ENCODE data around the gene IFNAR1.

DNA sequence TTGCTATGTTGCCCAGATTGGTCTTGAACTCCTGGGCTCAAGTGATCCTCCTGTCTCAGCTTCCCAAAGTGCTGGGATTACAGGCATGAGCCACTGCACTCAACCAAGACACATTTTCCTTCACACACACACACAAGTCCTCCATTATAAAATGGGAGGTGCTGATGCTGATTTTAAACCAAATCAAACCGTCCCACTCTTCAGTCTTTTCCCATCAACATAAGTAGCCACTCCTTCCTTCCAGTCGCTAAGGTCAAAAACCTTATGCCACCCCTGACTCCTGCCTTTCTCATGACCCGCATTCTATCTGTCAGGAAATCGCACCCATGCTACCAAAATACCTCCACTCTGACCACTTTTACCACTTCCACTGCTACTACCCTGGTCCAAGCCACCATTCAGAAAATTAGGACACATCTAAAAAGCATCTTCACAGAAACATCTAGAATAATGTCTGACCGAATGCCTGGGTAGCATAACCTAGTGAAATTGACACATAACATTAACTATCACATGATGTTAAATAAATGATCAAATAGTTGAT lies 50.4 kb downstream of the IFNAR1 start:
- TF ChIP-seq, protein P1, sequence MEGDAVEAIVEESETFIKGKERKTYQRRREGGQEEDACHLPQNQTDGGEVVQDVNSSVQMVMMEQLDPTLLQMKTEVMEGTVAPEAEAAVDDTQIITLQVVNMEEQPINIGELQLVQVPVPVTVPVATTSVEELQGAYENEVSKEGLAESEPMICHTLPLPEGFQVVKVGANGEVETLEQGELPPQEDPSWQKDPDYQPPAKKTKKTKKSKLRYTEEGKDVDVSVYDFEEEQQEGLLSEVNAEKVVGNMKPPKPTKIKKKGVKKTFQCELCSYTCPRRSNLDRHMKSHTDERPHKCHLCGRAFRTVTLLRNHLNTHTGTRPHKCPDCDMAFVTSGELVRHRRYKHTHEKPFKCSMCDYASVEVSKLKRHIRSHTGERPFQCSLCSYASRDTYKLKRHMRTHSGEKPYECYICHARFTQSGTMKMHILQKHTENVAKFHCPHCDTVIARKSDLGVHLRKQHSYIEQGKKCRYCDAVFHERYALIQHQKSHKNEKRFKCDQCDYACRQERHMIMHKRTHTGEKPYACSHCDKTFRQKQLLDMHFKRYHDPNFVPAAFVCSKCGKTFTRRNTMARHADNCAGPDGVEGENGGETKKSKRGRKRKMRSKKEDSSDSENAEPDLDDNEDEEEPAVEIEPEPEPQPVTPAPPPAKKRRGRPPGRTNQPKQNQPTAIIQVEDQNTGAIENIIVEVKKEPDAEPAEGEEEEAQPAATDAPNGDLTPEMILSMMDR (IDR thresholded peaks at IDR 0.05), result no peak
- no peak for TF ChIP-seq POLR2A (IDR thresholded peaks at IDR 0.05)

Measured in testis (tissue), 2 donors.